PC-9 (cell line): ENCODE data around the gene NPHS1. TPM values are rescaled to one million over a fixed set of nuclear protein-coding genes. Genes with fewer than 3 reads are reported as not detected.

Experiments used
- BruUV-seq: library from RNA; stranded (reverse); fragments of 400-500 nt; replicated peaks from 2 replicates; lab custom pipeline; 2021; lab: Mats Ljungman, UMichigan
- CTCF ChIA-PET: fragments of 300-600 bp; sonication (Branson Sonifier 250); formaldehyde crosslinking; loops from one replicate; lab custom pipeline; 2022; ENCODE audit warnings: antibody characterized with exemption; lab: Charles Lee
- POLR2A ChIA-PET: fragments of 300-600 bp; sonication (Branson Sonifier 250); formaldehyde crosslinking; loops from one replicate; lab custom pipeline; 2022; ENCODE audit warnings: antibody characterized with exemption; ENCODE audit not compliant: unreplicated experiment; lab: Charles Lee
- DNase-seq, 2 experiments: peaks; one replicate each; pipeline versions ENCODE4 v3.0.0 to v3.0.0-alpha.2; 2015 to 2022; ENCODE audit warnings: mixed read lengths in 1 of 2
- H2AFZ ChIP-seq: fragments of 200-600 bp; sonication (generic); 2 replicates; pipeline ENCODE4 v1.8.1; 2017; ENCODE audit warnings: antibody characterized with exemption
- H3F3A ChIP-seq: fragments of 200-600 bp; sonication (generic); 2 replicates; pipeline ENCODE4 v1.8.1; 2017; ENCODE audit warnings: antibody characterized with exemption, mild to moderate bottlenecking, low read depth; ENCODE audit not compliant: insufficient read depth
- H3K27ac ChIP-seq: fragments of 200-600 bp; sonication (generic); 2 replicates; pipeline ENCODE4 v1.6.1; 2016; ENCODE audit warnings: mixed run types
- H3K27me3 ChIP-seq: fragments of 200-600 bp; sonication (generic); 2 replicates; pipeline ENCODE4 v1.6.1; 2016; ENCODE audit warnings: low read depth, mixed run types; ENCODE audit not compliant: insufficient read depth
- H3K36me3 ChIP-seq: fragments of 200-600 bp; sonication (generic); 2 replicates; pipeline ENCODE4 v1.6.1; 2016; ENCODE audit warnings: low read depth, mixed run types
- H3K4me1 ChIP-seq: fragments of 200-600 bp; sonication (generic); replicated peaks from 2 replicates; pipeline ENCODE4 v1.6.1; 2016; ENCODE audit warnings: mixed run types; ENCODE audit not compliant: insufficient read depth
- H3K4me2 ChIP-seq: fragments of 200-600 bp; sonication (generic); 2 replicates; pipeline ENCODE4 v1.6.1; 2017; ENCODE audit warnings: mixed run types
- H3K4me3 ChIP-seq: fragments of 200-600 bp; sonication (generic); 2 replicates; pipeline ENCODE4 v1.6.1; 2016; ENCODE audit warnings: mixed run types
- H3K79me2 ChIP-seq: fragments of 200-600 bp; sonication (generic); 2 replicates; pipeline ENCODE4 v1.6.1; 2017; ENCODE audit warnings: low read depth, mixed run types
- H3K9me2 ChIP-seq: fragments of 200-600 bp; sonication (generic); 2 replicates; pipeline ENCODE4 v1.8.1; 2017; ENCODE audit warnings: mild to moderate bottlenecking; ENCODE audit not compliant: insufficient read depth
- H3K9me3 ChIP-seq: fragments of 200-600 bp; sonication (generic); 2 replicates; pipeline ENCODE4 v1.8.1; 2016; ENCODE audit warnings: low read depth; ENCODE audit not compliant: insufficient read depth
- H4K20me1 ChIP-seq: fragments of 200-600 bp; sonication (generic); 2 replicates; pipeline ENCODE4 v1.8.1; 2017; ENCODE audit not compliant: insufficient read depth
- EZH2 ChIP-seq: fragments of 200-600 bp; sonication (generic); IDR thresholded peaks from 2 replicates; pipeline ENCODE4 v1.8.0; 2017; ENCODE audit warnings: antibody characterized with exemption, low read depth
- intact Hi-C: fragments of 100-400 bp; cut with micrococcal nuclease; formaldehyde crosslinking; loops from one replicate; pipeline ENCODE4 v1.10.0; 2022; ENCODE audit not compliant: unreplicated experiment
- total RNA-seq: library from RNA; stranded (reverse); gene quantifications from 2 replicates; pipeline ENCODE4 v1.2.3, GENCODE V29; 2021
- TF ChIP-seq, protein P1 (sequence below): fragments of 200-600 bp; sonication (generic); conservative IDR thresholded peaks from 2 replicates; pipeline ENCODE4 v1.6.1; 2017; ENCODE audit warnings: mixed run types, antibody characterized with exemption, mild to moderate bottlenecking, moderate library complexity

Gene NPHS1
- total RNA-seq, 1 experiment from 2014 or later = not detected

DNA sequence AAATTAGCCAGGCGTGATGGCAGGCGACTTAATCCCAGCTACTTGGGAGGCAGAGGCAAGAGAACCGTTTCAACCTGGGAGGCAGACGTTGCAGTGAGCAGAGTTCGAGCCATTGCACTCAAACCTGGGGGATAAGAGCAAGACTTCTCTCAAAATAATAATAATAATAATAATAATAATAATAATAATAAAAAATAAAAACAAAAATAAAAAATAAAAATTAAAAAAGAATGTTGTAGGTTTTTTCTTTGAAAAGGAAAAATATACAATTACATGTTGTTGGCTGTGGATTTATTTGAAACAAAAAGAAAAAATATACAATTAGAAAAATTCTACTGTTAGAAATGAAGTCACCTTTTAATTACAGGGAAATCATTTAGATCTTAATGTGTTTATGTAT is 28.2 kb downstream of the NPHS1 start:
- no peak for TF ChIP-seq EZH2
- TF ChIP-seq, protein P1, sequence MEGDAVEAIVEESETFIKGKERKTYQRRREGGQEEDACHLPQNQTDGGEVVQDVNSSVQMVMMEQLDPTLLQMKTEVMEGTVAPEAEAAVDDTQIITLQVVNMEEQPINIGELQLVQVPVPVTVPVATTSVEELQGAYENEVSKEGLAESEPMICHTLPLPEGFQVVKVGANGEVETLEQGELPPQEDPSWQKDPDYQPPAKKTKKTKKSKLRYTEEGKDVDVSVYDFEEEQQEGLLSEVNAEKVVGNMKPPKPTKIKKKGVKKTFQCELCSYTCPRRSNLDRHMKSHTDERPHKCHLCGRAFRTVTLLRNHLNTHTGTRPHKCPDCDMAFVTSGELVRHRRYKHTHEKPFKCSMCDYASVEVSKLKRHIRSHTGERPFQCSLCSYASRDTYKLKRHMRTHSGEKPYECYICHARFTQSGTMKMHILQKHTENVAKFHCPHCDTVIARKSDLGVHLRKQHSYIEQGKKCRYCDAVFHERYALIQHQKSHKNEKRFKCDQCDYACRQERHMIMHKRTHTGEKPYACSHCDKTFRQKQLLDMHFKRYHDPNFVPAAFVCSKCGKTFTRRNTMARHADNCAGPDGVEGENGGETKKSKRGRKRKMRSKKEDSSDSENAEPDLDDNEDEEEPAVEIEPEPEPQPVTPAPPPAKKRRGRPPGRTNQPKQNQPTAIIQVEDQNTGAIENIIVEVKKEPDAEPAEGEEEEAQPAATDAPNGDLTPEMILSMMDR = no peak
- CTCF ChIA-PET = no interaction called here
- intact Hi-C loops = no loop called here
- no peak for DNase-seq
- Histone ChIP-seq H4K20me1 (no peaks in the 10 kb centered on the region), H3K4me1 (no peaks in the 10 kb centered on the region), H3F3A (no peaks in the 10 kb centered on the region), H2AFZ (no peak overlapping the region), H3K36me3 (no peaks in the 10 kb centered on the region), H3K79me2 (no peaks in the 10 kb centered on the region), H3K9me2 (no peaks in the 10 kb centered on the region), H3K4me3 (no peak overlapping the region), H3K9me3 (no peaks in the 10 kb centered on the region), H3K27ac (no peak overlapping the region), H3K27me3 (peaks cover 64% of the 10 kb centered on the region), H3K4me2 (no peak overlapping the region)
- POLR2A ChIA-PET = no interaction called here
- no TSS peak for BruUV-seq

DNA sequence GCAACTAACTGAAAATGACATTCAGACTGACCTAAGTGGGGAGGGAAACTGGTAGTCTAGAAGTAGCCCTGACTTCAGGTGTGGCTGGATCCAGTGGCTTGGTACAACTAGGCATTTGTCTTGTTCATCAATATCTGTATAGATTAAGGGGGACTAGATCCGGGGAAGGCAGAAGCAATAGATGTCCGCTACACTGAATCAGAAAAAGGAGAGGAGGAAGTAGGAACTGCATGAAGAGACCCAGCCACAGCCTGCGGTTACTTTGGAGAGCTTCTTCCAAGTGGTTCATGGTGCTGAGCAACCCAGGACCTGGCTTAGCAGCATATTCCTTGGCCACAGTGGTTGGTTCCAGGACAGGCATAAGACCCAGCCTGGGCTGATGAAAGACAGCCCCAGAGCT is 29.7 kb downstream of the NPHS1 start:
- Histone ChIP-seq H3K9me2 (no peaks in the 10 kb centered on the region), H3K36me3 (no peaks in the 10 kb centered on the region), H3K4me2 (no peak overlapping the region), H2AFZ (no peak overlapping the region), H3K9me3 (no peaks in the 10 kb centered on the region), H3K4me3 (no peak overlapping the region), H3K4me1 (no peaks in the 10 kb centered on the region), H4K20me1 (no peaks in the 10 kb centered on the region), H3K27me3 (peaks cover 66% of the 10 kb centered on the region), H3F3A (no peaks in the 10 kb centered on the region), H3K27ac (no peak overlapping the region), H3K79me2 (no peaks in the 10 kb centered on the region)
- POLR2A ChIA-PET = no interaction called here
- no peak for DNase-seq
- CTCF ChIA-PET = no interaction called here
- no peak for TF ChIP-seq EZH2
- TF ChIP-seq, protein P1 = no peak
- intact Hi-C loops = no loop called here
- BruUV-seq = no TSS peak

DNA sequence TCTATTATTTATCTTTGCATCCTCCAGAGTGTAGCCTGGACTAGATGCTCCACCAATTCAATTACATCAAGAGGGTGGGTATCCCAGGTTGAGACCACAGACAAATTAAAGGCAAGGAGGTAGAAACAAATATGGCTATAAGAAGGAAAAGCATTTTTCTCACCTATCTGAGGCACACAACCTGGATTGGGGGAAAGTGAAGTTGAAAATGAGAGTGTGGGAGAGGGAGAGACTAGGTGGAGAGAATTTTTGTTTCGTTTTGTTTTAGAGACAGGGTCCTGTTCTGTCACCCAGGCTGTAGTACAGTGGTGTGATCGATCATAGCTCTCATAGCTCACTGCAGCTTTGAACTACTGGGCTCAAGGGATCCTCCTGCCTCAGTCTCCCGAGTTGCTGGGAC is 33.9 kb downstream of the NPHS1 start:
- ChIA-PET POLR2A (interaction anchor here (0.6 kb wide), 1 partner anchor 17 kb away, joined by 4 read pairs; no protein-coding TSS in a partner anchor), CTCF (no interaction called here)
- no TSS peak for BruUV-seq
- Histone ChIP-seq H3K27ac (no peak overlapping the region), H3K4me1 (no peaks in the 10 kb centered on the region), H3K36me3 (no peaks in the 10 kb centered on the region), H3F3A (no peaks in the 10 kb centered on the region), H3K4me2 (no peak overlapping the region), H2AFZ (no peak overlapping the region), H3K9me3 (no peaks in the 10 kb centered on the region), H3K9me2 (no peaks in the 10 kb centered on the region), H4K20me1 (no peaks in the 10 kb centered on the region), H3K27me3 (peaks cover 51% of the 10 kb centered on the region), H3K4me3 (no peak overlapping the region), H3K79me2 (no peaks in the 10 kb centered on the region)
- TF ChIP-seq, protein P1 = no peak
- TF ChIP-seq EZH2 = no peak
- no peak for DNase-seq
- intact Hi-C loops = no loop called here
